Activated CD8-positive, alpha-beta memory T cell treated with anti-CD3 and anti-CD28 coated beads for 1 hour (primary cell): ENCODE measurements around the gene BRD8.
"Not testable (repeated sequence)": the region's sequence is repeated elsewhere in the genome, so short reads cannot be mapped to it uniquely, and the experiment has no call there.

Source experiments
- DNase-seq, 2 donors: peaks; one replicate each; pipeline ENCODE4 v3.0.0-alpha.2; 2020; ENCODE audit warnings: low read depth in 1 of 2; ENCODE audit errors: extremely low read depth in 1 of 2

BRD8 gene, protein sequence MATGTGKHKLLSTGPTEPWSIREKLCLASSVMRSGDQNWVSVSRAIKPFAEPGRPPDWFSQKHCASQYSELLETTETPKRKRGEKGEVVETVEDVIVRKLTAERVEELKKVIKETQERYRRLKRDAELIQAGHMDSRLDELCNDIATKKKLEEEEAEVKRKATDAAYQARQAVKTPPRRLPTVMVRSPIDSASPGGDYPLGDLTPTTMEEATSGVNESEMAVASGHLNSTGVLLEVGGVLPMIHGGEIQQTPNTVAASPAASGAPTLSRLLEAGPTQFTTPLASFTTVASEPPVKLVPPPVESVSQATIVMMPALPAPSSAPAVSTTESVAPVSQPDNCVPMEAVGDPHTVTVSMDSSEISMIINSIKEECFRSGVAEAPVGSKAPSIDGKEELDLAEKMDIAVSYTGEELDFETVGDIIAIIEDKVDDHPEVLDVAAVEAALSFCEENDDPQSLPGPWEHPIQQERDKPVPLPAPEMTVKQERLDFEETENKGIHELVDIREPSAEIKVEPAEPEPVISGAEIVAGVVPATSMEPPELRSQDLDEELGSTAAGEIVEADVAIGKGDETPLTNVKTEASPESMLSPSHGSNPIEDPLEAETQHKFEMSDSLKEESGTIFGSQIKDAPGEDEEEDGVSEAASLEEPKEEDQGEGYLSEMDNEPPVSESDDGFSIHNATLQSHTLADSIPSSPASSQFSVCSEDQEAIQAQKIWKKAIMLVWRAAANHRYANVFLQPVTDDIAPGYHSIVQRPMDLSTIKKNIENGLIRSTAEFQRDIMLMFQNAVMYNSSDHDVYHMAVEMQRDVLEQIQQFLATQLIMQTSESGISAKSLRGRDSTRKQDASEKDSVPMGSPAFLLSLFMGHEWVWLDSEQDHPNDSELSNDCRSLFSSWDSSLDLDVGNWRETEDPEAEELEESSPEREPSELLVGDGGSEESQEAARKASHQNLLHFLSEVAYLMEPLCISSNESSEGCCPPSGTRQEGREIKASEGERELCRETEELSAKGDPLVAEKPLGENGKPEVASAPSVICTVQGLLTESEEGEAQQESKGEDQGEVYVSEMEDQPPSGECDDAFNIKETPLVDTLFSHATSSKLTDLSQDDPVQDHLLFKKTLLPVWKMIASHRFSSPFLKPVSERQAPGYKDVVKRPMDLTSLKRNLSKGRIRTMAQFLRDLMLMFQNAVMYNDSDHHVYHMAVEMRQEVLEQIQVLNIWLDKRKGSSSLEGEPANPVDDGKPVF

DNA sequence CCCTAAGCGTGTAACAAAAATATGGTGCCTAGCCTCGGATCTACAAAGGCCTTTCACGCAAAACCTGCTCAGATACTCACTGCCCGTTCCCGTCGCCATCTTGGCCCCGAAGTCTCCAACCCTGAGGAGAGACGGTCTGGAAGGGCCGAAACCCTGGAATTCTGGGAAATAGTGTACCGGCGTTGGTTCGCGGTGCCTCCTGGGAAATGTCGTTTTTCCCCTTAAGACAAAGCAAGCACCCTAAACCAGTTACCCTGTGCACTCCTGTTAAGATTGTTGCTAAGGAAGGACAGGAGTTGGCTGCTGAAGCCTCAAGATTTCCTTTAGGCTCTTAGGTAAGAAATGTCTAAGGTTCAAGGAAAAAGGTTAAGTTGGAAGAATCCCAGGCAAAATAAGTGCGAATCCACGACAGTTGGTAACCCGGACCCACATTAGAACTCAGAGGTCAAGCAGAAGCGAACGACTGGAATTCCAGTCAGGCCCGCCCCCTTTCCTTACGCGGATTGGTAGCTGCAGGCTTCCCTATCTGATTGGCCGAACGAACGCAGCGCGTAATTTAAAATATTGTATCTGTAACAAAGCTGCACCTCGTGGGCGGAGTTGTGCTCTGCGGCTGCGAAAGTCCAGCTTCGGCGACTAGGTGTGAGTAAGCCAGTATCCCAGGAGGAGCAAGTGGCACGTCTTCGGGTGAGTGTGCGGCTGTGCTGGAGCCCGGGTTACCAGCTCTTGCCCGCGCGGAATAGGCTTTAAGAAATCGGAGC lies at the start of gene BRD8, which contains the start of gene KIF20A:
Gene BRD8, minus strand, starts transcription at position 115 of the 761 bp plus-strand sequence. Its CDS starts 16 bp downstream, at position 99.
Gene KIF20A, plus strand, starts transcription at position 597 of the 761 bp plus-strand sequence. CDS start 569 bp downstream, outside the sequence.
- peak; percentile 74 to 76 for DNase-seq

DNA sequence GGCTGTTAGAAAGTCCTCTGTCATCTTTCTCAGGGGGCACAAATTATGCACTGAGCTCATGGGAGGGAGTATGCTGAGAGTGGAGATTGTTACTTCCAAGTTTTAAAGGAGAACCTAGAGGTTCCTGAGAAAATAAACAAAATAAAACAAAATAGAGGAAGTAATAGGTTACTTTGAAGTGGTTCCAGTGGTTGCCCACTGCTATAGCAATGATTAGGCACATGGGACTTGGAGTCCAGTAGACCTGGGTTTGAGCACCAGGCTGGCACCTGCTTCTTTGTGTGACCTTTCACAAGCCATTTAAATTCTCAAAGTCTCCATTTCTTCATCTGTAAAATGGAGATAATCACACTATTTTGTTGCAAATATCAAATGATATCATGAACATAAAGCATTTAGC lies 48.5 kb upstream of the BRD8 start:
- DNase-seq: no peak

DNA sequence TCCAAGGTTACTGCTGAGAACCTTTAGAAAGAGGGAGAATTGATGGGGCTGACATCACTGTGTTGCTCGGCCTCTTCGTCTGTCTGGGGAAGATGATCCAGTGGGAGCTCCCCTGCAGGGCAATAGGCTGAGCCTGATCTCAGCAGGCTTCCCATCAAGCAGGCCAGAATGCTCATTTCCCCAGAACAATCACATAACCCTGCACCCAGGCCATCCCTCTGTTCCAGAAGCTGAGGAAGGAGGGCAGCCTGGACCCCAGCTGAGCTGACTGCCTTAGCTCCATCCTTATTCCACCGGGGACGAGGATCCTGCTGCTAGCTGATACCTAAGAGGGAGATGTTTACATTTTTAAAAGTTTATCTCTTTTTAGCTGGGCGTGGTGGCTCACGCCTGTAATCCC lies 46.3 kb upstream of the BRD8 start:
- no peak for DNase-seq

DNA sequence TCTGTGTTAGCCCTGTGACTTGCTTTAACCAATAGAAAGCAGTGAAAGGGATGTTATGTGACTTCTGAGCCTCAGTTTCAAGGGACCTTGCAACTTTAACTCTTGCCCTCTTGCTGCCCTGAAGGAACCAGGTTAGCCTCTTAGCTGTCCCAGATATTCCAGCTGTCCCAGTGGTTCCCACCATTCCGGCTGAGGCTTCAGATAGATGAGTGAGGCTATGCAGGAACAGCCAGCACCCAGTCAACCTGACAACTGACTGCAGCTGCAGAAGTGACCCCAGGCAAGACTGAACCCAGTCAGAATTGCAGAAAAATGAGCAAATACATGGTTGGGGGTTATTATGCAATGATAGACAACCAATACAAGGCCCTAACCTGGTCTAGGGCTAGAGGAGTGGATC lies 45.1 kb upstream of the BRD8 start:
- DNase-seq: no peak

DNA sequence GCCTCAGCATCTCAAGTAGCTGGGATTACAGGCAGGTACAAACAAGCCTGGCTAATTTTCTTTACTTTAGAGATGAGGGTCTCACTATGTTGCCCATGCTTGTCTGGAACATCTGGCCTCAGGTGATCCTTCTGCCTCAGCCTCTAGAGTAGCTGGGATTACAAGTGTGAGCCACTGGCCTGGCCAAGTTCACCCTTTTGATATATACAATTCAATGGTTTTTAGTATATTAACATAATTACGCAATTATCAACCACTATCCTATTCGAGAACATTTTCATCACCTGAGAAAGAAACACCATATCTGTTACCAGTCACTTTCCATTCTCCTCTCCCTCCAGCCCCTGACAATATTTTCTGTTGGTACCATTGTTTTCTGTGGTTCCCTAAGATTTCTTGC lies 38.4 kb upstream of the BRD8 start:
- DNase-seq: no peak

DNA sequence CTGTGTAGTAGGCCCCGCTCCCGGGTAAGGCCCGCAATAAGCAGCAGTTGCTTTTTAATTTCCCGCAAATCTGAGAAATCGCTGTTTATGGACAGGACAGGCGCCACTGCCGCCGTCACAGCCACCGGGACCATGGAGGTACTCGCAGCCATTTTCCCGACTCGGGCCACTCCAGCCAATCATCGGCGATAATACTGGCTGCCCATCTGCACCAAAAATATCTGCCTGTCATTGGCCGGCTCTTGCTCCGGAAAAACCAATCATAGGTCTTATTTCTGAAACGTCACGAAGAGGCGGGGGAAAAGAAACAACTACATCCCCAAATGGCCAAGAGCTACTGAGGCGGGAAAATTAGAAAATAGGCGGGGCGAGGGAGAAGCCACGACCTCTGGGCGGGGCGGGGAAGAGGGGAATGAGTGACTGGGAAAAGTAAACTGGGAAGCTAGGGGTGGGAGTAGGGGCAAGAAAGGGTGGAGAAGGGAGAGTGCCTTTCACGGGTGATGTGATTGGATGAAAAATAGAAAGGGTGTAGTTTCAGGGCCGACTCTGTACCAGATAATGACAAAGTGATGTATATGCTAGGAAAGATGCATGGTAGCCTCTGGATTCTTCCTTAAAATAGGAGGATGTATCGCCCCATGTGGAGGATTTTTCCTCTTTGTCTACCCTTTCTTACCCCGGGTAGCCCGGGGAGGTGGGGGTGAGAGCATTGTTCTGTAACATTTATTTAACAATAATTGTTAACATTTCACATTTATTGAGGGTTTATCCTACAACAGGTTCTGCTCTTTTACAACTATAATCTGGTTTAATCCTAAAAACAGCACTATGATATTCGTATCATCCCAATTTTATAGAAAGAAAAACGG lies 35.0 kb upstream of the BRD8 start, which contains the start of gene CDC23:
Gene CDC23, minus strand, starts transcription at position 163 of the 869 bp plus-strand sequence. Its CDS starts 11 bp downstream, at position 152.
- peak; percentile 75 to 77 for DNase-seq

DNA sequence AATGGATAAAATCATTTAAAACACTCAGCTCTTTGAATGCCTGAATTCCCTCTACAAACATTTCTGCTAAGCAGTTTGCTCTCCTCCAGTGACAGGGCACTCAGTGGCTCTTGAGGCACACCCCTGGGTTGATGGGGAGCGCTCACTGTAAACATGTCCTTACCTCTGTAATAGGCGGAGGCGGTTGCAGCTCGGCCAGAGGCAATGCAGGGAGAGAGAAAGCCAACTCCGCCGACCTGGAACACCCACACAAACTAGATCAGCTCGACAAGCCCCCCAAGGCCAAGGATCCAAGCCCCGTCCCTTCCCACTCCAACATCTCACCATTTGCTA lies 34.4 kb upstream of the BRD8 start:
- DNase-seq: no peak

DNA sequence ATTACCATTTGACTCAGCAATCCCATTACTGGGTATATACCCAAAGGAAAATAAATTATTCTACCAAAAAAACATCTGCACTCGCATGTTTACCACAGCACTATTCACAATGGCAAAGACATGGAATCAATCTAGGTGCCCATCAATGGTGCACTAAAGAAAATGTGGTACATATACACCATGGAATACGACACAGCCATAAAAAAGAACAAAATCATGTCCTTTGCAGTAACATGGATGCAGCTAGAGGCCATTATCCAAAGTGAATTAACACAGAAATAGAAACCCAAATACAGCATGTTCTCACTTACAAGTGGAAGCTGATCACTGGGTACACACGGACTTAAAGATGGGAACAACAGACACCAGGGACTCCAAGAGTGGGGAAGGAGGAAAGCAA lies 32.6 kb upstream of the BRD8 start:
- no peak for DNase-seq

DNA sequence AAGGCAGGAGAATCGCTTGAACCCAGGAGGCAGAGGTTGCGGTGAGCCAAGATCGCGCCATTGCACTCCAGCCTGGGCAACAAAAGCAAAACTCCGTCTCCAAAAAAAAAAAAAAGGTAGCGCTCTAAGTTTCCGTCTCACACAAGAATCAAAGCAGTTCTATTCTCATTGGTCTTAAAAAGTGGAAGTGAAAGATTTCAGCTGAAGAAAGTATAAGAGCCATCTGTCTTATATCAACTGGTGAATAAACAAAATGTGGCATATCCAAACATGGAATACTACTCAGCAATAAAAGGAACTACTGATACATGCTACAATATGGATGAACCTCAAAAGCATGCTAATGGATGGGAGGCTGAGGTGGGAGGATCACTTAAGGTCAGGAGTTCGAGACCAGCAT lies 15.4 kb upstream of the BRD8 start:
- DNase-seq: not testable (repeated sequence)

DNA sequence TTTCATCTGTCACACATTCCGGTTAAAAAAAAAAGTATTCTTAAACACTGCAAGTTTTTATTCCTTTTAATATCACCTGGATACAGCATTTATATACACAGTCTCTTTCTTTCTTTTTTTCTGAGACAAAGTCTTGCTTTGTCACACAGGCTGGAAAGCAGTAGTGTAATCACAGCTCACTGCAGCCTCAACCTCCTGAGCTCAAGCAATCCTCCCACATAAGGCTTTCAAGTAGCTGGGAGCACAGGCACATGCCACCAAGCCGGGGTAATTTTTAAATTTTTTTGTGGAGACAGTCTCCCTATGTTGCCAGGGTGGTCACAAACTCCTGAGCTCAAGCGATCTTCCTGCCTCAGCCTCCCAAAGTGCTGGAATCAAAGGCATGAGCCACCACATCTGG lies 14.4 kb upstream of the BRD8 start:
- no peak for DNase-seq

DNA sequence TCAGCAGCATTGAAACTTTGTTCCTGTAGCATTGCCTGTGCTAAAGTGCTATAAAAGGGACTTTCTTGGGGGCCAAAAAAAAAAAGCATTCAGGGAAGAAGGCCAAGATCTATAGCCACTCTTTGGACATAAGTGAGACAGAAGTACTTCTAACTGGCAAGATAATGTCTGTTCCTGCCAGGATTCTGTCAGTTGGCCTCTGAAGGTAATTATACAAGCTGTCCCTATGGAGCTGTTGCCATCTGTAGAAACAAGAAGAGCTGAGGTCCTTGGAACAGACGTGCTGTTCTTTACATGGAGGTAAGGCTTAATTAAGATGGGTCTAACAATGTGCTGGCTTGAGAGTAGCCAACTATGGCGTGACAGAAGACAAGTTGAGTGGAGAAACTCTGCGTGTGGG lies 10.2 kb upstream of the BRD8 start:
- no peak for DNase-seq

DNA sequence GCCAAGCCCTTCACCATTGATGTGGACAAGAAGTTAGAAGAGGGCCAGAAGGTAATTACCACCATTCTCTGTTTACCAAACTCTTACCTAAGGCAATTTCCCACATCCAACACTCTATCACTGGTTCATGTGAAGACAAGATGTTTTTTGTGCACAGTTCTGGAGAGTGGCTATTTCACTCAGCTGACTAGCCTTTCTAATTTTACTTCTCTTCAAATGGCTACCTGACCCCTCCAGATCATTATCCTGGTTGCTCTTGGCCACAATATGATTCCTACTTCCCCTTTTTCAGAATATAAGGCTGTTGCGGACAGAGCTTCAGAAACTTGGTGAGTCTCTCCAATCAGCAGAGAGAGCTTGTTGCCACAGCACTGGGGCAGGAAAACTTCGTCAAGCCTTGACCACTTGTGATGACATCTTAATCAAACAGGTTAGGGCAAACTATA lies 7.6 kb upstream of the BRD8 start:
- DNase-seq: no peak

DNA sequence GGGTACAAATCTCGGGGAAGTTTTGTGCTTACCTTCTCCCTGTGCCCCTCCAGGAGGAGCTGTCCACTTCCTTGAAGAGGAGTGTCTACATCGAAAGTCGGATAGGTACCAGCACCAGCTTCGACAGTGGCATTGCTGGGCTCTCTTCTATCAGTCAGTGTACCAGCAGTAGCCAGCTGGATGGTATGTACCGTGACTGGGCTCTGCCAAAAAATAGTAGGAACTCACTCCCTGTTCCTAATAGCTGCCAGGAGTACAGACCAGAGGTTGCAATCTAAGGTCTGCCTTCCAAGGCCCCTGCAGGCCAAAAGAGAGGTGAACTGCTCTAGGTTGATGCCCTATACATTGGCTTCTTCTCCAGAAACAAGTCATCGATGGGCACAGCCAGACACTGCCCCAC lies 4.4 kb upstream of the BRD8 start:
- DNase-seq: no peak

DNA sequence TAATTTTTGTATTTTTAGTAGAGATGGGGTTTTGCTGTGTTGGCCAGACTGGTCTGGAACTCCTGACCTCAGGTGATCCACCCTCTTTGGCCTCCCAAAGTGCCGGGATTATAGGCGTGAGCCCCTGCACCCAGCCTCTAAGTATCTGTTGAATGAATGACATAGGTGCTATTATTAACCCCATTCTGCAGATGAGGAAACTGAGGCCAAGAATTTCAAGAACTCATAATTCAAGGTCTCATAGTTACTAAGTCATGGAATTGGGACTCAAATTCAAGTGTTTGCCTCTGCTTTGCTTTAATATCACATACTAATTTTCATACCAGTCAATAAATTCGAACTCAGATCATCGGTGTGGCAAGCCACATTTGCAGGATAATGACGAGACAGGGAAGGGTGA lies 2.4 kb upstream of the BRD8 start:
- no peak for DNase-seq

DNA sequence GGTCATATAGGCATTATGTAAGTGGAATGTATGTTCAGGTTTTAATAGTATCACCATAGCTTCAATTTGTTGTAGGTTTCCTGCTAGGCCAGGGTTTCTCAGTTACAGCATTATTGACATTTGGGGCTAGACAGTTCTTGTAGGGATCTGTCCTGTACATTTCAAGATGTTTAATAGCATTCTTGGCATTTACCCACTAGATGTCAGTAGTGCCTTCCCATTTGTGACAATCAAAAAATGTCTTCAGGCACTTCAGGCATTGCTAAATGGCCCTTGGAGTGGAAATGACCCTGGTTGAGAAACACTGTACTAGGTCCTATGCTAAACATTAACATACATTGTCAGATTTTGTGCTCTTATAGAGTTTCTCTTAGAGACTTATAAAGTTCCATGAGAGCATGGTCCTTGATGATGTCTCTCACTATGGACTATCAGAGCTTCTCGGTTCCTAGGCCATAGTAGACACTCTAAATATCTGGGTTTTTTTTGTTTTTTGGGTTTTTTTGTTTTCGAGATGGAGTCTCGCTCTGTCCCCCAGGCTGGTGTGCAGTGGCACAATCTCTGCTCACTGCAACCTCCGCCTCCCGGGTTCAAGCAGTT lies 1.9 kb upstream of the BRD8 start:
- no peak for DNase-seq

DNA sequence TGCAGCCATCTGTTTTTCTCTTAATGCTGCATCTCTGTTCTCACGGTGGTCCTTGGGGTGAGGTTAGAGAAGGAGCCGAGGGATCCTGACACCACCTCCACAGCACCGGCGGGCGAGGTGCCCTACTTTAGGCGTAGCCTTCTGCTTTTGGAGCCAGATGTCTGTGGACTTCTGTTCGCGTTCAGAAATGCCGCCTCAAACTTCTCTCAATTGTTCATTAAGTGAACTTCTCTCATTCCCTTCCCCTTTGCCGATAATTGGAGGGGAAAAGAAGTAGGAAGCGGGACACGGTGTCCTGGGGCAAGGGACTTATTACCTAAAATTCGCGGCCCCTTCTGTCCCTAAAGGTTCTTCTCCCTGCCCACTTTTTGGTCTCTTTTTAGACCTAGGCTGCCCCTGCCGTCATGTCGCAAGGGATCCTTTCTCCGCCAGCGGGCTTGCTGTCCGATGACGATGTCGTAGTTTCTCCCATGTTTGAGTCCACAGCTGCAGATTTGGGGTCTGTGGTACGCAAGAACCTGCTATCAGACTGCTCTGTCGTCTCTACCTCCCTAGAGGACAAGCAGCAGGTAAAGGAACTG lies 937 bp upstream of the BRD8 start:
- DNase-seq: no peak

DNA sequence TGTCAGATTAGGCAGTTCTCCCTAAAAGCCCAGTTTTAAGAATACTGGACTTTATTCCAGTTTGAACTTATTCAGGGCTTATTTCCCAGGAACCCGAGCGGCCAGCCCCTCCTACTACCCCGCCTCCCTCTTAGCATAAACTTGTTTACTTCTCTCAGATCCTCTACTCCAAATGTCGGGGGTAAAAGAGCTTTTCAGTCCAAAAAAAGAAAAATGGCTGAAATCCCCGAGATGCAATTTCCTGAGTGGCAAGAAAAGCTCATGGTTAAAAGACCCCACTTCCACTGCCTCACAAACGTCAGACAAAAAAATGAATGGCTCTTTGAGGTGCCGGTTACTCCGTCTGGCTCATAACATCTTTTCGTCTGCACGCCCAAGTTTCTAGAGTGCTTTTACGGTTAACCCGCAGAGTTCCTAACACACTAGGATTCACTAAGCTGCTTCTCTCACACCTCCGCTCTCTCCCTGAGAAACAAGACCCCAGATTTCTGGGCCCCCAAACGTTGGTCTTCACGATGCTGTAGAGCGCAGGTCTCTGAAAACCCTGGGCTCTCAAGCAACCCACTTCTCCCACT lies 402 bp downstream of the BRD8 start:
- no peak for DNase-seq

DNA sequence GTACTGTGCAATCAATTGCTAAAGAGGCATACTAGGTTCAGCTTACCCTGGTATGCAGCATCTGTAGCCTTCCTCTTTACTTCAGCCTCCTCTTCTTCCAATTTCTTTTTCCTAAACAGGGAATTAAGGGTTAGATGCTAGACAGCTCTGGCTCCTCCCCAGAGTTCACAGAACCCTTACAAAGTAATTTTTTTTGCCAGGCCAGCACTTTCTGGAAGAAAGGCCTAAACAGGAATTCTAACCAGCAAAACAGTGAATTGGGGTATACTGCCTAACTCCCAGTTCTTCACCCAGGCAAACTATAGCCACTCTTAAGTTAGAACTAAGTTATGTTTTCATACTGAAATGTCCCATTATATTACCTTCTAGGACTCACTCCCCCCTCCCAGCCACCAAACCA lies 8.1 kb downstream of the BRD8 start:
- DNase-seq: no peak
